GM12801 (cell line): Measurements from ENCODE around the gene TFB1M.

ENCODE experiments used
- CTCF ChIP-seq: IDR thresholded peaks from one replicate; pipeline ENCODE4 v1.5.1; 2011; ENCODE audit warnings: control low read depth; ENCODE audit not compliant: insufficient read length; ENCODE audit errors: extremely low read depth

TFB1M gene

GRCh38 chr6:155278319-155279049 lies 35.8 kb downstream of the TFB1M start:
- no peak for TF ChIP-seq CTCF

DNA sequence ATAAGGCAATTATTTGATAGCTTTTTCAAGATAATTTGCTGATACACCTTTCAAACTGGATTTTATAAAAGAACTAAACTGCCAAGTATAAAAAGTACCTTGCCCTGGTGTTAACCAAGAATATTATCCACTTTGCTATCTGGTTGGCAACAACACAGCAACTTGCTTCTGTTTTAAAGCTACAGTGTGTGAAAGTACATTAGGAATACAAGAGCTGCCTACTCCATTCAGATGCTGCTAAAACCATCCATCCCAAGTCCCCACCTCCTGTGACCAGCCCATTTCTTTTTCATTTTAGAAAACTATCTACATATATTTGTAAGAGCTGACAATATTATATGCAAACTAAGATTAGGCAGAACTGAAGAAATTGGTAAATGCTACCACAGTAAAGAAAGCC lies 37.6 kb downstream of the TFB1M start:
- no peak for TF ChIP-seq CTCF

GRCh38 chr6:155275808-155276480 lies 38.3 kb downstream of the TFB1M start:
- TF ChIP-seq CTCF = no peak

DNA sequence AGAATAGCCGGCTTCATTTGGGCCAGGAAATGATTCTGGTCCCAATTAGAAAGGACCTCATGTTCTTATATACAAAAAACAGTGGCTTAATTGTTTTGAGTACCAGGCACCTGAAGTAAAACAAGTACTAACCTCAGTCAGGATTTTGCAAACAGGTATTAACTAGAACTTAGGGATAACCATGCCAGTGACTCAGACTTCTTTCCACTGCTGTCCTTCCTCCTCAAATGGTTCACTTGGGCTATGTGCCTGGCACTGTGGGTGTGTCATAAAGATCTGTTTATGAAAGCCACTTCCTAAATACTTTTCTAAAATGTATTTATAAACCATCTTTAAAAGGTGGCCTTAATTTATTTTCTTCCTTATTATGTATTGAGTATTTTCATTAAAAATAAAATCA lies 39.8 kb downstream of the TFB1M start:
- no peak for TF ChIP-seq CTCF

DNA sequence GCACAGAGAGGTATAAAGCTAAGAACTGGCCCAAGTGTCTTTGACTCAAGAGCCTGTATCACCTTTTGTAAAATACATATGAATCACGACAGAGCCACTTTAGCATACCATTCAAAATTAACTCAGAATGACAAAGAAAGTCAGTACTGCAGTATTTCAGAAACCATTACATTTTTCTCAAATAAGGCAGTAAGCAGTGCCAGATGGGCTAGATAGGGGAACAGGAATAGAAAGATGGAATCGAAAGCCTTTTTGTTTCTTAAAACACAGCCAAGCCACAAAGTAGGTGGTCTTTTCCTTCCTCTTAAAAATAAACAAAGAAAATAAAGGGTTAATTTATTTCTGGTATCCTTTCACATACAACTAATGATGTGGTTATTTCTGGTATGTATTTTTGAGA lies 40.2 kb downstream of the TFB1M start:
- TF ChIP-seq CTCF = no peak

- no peak for TF ChIP-seq CTCF
Measured at GRCh38 chr6:155273431-155273830, 40.9 kb downstream of the TFB1M start.

- TF ChIP-seq CTCF = no peak
Measured at GRCh38 chr6:155272353-155273232, 41.7 kb downstream of the TFB1M start.
